Measurements from ENCODE around the gene CNST. TPM values are rescaled to one million over a fixed set of nuclear protein-coding genes. Genes with fewer than 3 reads are reported as not detected.

Gene CNST
- total RNA-seq, 1 donor from 2014 or later = 35.2 TPM

DNA sequence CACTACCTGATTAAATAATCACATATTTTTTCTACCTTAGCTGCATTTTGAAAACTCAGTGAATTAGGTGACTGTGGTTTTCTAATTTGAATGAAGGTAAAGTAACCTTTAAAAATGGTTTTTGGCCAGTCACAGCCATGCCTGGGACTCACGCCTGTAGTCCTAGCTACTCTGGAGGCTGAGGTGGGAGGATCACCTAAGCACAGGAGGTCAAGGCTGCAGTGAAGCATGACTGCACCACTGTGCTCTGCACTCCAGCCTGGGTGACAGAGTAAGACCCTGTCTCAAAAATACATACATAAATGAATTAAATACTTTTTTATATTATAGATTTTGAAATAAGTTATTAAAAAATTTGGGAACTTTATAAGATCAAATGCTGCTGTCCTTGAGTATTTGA lies 5.7 kb downstream of the CNST start:
- H3K4me3 Mint-ChIP-seq = no peak overlapping the region
- DNase-seq = no peak
- H3K27ac Mint-ChIP-seq = peak overlapping the region; percentile 91
- ChIA-PET POLR2A (no interaction called here), CTCF (no interaction called here)
- intact Hi-C loops (cut with micrococcal nuclease) = loop anchor here (1.0 to 10.0 kb wide), 3 partner anchors 8 to 1737 kb away; partner anchors contain the start of gene COX20
- H3K27me3 Mint-ChIP-seq = no peaks in the 10 kb centered on the region
- no peaks in the 10 kb centered on the region for H3K9me3 Mint-ChIP-seq
- no peak for ATAC-seq (ENCODE audit: low read depth)
- H3K36me3 Mint-ChIP-seq (ENCODE audit: low read depth) = peaks cover 22% of the 10 kb centered on the region
- TF ChIP-seq, protein P1, sequence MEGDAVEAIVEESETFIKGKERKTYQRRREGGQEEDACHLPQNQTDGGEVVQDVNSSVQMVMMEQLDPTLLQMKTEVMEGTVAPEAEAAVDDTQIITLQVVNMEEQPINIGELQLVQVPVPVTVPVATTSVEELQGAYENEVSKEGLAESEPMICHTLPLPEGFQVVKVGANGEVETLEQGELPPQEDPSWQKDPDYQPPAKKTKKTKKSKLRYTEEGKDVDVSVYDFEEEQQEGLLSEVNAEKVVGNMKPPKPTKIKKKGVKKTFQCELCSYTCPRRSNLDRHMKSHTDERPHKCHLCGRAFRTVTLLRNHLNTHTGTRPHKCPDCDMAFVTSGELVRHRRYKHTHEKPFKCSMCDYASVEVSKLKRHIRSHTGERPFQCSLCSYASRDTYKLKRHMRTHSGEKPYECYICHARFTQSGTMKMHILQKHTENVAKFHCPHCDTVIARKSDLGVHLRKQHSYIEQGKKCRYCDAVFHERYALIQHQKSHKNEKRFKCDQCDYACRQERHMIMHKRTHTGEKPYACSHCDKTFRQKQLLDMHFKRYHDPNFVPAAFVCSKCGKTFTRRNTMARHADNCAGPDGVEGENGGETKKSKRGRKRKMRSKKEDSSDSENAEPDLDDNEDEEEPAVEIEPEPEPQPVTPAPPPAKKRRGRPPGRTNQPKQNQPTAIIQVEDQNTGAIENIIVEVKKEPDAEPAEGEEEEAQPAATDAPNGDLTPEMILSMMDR (IDR thresholded peaks at IDR 0.05) = no peak
- peaks cover 77% of the 10 kb centered on the region for H3K4me1 Mint-ChIP-seq

DNA sequence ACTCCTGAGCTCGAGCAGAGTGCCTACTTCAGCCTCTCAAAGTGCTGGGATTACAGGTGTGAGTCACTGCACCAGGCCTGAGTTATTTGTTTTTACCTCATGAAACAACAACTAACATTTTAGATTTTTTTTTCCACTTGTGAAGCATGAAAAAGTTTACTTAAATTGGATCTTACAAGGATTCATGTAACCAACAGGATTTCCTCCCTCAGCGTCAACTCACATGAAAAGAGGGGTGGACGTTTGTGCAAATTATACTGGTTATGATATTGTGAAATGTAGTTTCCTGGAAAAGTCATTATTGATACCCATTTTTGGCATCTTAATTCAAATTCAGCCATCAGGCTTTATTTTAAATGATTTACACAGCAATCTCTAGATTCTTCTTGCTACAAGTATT lies 6.5 kb downstream of the CNST start:
- TF ChIP-seq, protein P1 (IDR thresholded peaks at IDR 0.05) = no peak
- Mint-ChIP-seq H3K27me3 (no peaks in the 10 kb centered on the region), H3K27ac (peak overlapping the region; percentile 77), H3K4me1 (peaks cover 79% of the 10 kb centered on the region), H3K9me3 (no peaks in the 10 kb centered on the region), H3K36me3 (ENCODE audit: low read depth) (peaks cover 25% of the 10 kb centered on the region), H3K4me3 (peak overlapping the region; percentile 19)
- ATAC-seq (ENCODE audit: low read depth) = no peak
- DNase-seq = no peak
- intact Hi-C loops (cut with micrococcal nuclease) = loop anchor here (10.0 kb wide), 2 partner anchors 1598 to 1738 kb away; partner anchors contain the start of gene COX20
- ChIA-PET CTCF (interaction anchor here (1.5 kb wide), 1 partner anchor 116 kb away, joined by 3 read pairs; no protein-coding TSS in a partner anchor), POLR2A (no interaction called here)

DNA sequence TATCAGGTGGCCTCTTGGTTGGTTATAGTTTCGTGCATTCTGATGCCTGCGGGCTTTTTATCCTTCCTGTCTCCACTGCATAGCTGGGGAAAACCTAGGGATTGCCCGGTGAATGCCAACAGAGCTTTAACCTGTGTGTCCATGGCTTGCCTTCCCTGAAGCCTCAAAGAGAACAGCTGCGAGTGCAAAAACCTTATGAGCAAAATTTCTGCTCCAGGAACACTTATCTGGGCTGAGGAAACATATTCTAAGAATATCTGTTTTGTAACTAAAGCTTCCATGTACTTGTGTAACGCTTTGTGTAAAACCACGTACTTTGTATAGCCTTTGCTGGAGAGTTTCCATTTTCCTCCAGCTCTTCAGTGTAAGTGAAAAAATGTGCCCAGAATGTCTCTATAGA lies 7.2 kb downstream of the CNST start:
- intact Hi-C loops (cut with micrococcal nuclease) = loop anchor here (10.0 kb wide), 2 partner anchors 1599 to 1739 kb away; partner anchors contain the start of gene COX20
- Mint-ChIP-seq H3K9me3 (no peaks in the 10 kb centered on the region), H3K4me3 (peak overlapping the region; percentile 19), H3K36me3 (ENCODE audit: low read depth) (peaks cover 26% of the 10 kb centered on the region), H3K27ac (peak overlapping the region; percentile 77), H3K27me3 (no peaks in the 10 kb centered on the region), H3K4me1 (peaks cover 79% of the 10 kb centered on the region)
- CTCF ChIA-PET = interaction anchor here (1.5 kb wide), 1 partner anchor 115 kb away, joined by 3 read pairs; no protein-coding TSS in a partner anchor
- POLR2A ChIA-PET = interaction anchor here (0.8 kb wide), 1 partner anchor 76 kb away, joined by 3 read pairs; no protein-coding TSS in a partner anchor
- TF ChIP-seq, protein P1 (IDR thresholded peaks at IDR 0.05) = no peak
- no peak for DNase-seq
- no peak for ATAC-seq (ENCODE audit: low read depth)

DNA sequence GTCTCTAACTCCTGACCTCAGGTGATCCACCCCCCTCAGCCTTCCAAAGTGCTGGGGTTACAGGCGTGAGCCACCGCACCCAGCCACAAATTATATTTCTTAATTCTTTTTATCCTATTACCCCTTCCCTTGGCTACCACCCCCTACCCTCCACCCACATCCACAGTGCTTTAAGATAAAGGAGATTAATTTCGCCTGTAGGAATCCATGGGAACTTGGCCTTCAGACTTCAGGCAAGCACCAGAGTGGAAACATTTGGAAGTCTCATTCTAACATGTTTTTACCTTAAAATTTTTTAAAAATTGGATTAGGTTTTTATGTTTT lies 10.4 kb downstream of the CNST start:
- ChIA-PET POLR2A (no interaction called here), CTCF (no interaction called here)
- no peak for ATAC-seq (ENCODE audit: low read depth)
- H3K27ac Mint-ChIP-seq = no peak overlapping the region
- TF ChIP-seq, protein P1 (IDR thresholded peaks at IDR 0.05) = no peak
- no peaks in the 10 kb centered on the region for H3K9me3 Mint-ChIP-seq
- H3K4me1 Mint-ChIP-seq = peaks cover 77% of the 10 kb centered on the region
- no peak for DNase-seq
- intact Hi-C loops (cut with micrococcal nuclease) = loop anchor here (10.0 kb wide), 2 partner anchors 1602 to 1742 kb away; partner anchors contain the start of gene COX20
- H3K4me3 Mint-ChIP-seq = no peak overlapping the region
- H3K27me3 Mint-ChIP-seq = no peaks in the 10 kb centered on the region
- peaks cover 27% of the 10 kb centered on the region for H3K36me3 Mint-ChIP-seq (ENCODE audit: low read depth)

GRCh38 chr1:246577082-246577719 lies 10.9 kb downstream of the CNST start:
- DNase-seq (no peak), ATAC-seq (ENCODE audit: low read depth) (no peak)
- Mint-ChIP-seq H3K36me3 (ENCODE audit: low read depth) (peaks cover 30% of the 10 kb centered on the region), H3K9me3 (no peaks in the 10 kb centered on the region), H3K4me3 (no peak overlapping the region), H3K27me3 (no peaks in the 10 kb centered on the region), H3K27ac (no peak overlapping the region), H3K4me1 (peaks cover 75% of the 10 kb centered on the region)
- POLR2A ChIA-PET = no interaction called here
- TF ChIP-seq, protein P1 (IDR thresholded peaks at IDR 0.05) = no peak
- CTCF ChIA-PET = no interaction called here
- intact Hi-C loops (cut with micrococcal nuclease) = loop anchor here (10.0 kb wide), 2 partner anchors 1602 to 1742 kb away; partner anchors contain the start of gene COX20
